Vagina (tissue), 2 donors: ENCODE measurements around the gene POU3F4.

Experiments used
- CTCF ChIP-seq, 3 experiments: fragments of 450-650 bp in 2 of 3; fragments of 200-600 bp in 1 of 3; sonication (generic) in 1 of 3; IDR thresholded peaks; one replicate each; pipeline ENCODE4 v1.5.1; 2017 to 2019; ENCODE audit warnings: antibody characterized with exemption in 3 of 3, mild to moderate bottlenecking in 2 of 3, moderate library complexity in 2 of 3
- POLR2AphosphoS5 ChIP-seq, 2 donors: sonication (generic); formaldehyde crosslinking; IDR thresholded peaks; one replicate each; pipeline ENCODE4 v1.9.0; 2017; ENCODE audit warnings: antibody characterized with exemption in 2 of 2, mild to moderate bottlenecking in 2 of 2, low read depth in 1 of 2; ENCODE audit not compliant: insufficient read depth in 1 of 2

GRCh38 chrX:83501003-83501402 is 7.1 kb upstream of the POU3F4 start:
- TF ChIP-seq POLR2AphosphoS5 (IDR thresholded peaks at IDR 0.05; ENCODE audit: insufficient read depth in 1 of 2, low read depth in 1 of 2) (no peak), CTCF (IDR thresholded peaks at IDR 0.05) (no peak)
